Osteoblast (primary cell): ENCODE data around the gene NAPA. TPM values are rescaled to one million over a fixed set of nuclear protein-coding genes. Genes with fewer than 3 reads are reported as not detected.

Experiments
- DNase-seq: peaks from one replicate; pipeline ENCODE4 v3.0.0; 2011; ENCODE audit warnings: low spot score, mixed read lengths; ENCODE audit not compliant: insufficient read length; ENCODE audit errors: missing footprints
- H2AFZ ChIP-seq: 2 replicates; pipeline ENCODE4 v1.6.0; 2011; ENCODE audit warnings: mild to moderate bottlenecking, low read length
- H3K27ac ChIP-seq: 2 replicates; pipeline ENCODE4 v1.5.1; 2011; ENCODE audit warnings: mild to moderate bottlenecking, low read depth, low read length, moderate library complexity
- H3K27me3 ChIP-seq: 2 replicates; pipeline ENCODE4 v1.6.0; 2012; ENCODE audit warnings: mild to moderate bottlenecking, control low read depth, inconsistent platforms, low read length, moderate library complexity; ENCODE audit not compliant: insufficient read depth
- H3K36me3 ChIP-seq: 2 replicates; pipeline ENCODE4 v1.5.1; 2011; ENCODE audit warnings: mild to moderate bottlenecking, low read length, control low read depth, moderate library complexity; ENCODE audit not compliant: insufficient read depth
- H3K4me1 ChIP-seq: 2 replicates; pipeline ENCODE4 v1.5.1; 2011; ENCODE audit warnings: mild to moderate bottlenecking, low read length, control low read depth, moderate library complexity; ENCODE audit not compliant: insufficient read depth
- H3K4me2 ChIP-seq: 2 replicates; pipeline ENCODE4 v1.6.0; 2011; ENCODE audit warnings: mild to moderate bottlenecking, low read length; ENCODE audit not compliant: insufficient read depth
- H3K4me3 ChIP-seq: fragments of 200-600 bp; sonication (generic); 3 replicates; pipeline ENCODE4 v1.5.1; 2012; ENCODE audit warnings: mild to moderate bottlenecking, low read length, inconsistent platforms; ENCODE audit not compliant: insufficient read depth
- H3K79me2 ChIP-seq: 2 replicates; pipeline ENCODE4 v1.6.0; 2012; ENCODE audit warnings: mild to moderate bottlenecking, low read length, control low read depth, inconsistent platforms; ENCODE audit not compliant: insufficient read depth
- H3K9me3 ChIP-seq: 2 replicates; pipeline ENCODE4 v1.5.1; 2011; ENCODE audit warnings: low read depth, low read length, control low read depth
- H4K20me1 ChIP-seq: 2 replicates; pipeline ENCODE4 v1.6.0; 2012; ENCODE audit warnings: mild to moderate bottlenecking, low read length, control low read depth; ENCODE audit not compliant: insufficient read depth
- CTCF ChIP-seq: IDR thresholded peaks from 2 replicates; pipeline ENCODE4 v1.5.1; 2011; ENCODE audit warnings: mild to moderate bottlenecking, low read depth, low read length, moderate library complexity; ENCODE audit errors: extremely low read depth
- total RNA-seq: library from RNA; depleted of rRNA; stranded (reverse); fragments of >200 nt; gene quantifications from 2 replicates; pipeline ENCODE4 v1.2.3, GENCODE V29; 2012

Gene NAPA
- total RNA-seq, 1 donor = 95.9 TPM

GRCh38 chr19:47473336-47473735, 41.5 kb downstream of the NAPA start:
- peaks cover 33% of the 10 kb centered on the region for H3K27me3 ChIP-seq
- TF ChIP-seq CTCF = no peak
- H3K79me2 ChIP-seq = no peaks in the 10 kb centered on the region

GRCh38 chr19:47471733-47472457, 43.0 kb downstream of the NAPA start, which contains the start of gene SLC8A2:
SLC8A2 (minus strand) TSS chr19:47471893; CDS start chr19:47466403, 5,490 bp downstream.
- Histone ChIP-seq H4K20me1 (no peaks in the 10 kb centered on the region), H3K4me2 (no peak within 1 kb of the TSS), H2AFZ (no peak within 1 kb of the TSS), H3K9me3 (no peaks in the 10 kb centered on the region), H3K79me2 (no peaks in the 10 kb centered on the region), H3K36me3 (no peaks in the 10 kb centered on the region), H3K4me3 (no peak within 1 kb of the TSS), H3K27ac (no peak within 1 kb of the TSS), H3K27me3 (peaks cover 43% of the 10 kb centered on the region), H3K4me1 (peaks cover 4% of the 10 kb centered on the region)
- TF ChIP-seq CTCF = no peak
- DNase-seq = peak; percentile 96

More at GRCh38 chr19:47473336-47473735, 41.5 kb downstream of the NAPA start:
- Histone ChIP-seq H3K27ac (no peak overlapping the region), H3K9me3 (no peaks in the 10 kb centered on the region), H2AFZ (no peak overlapping the region), H4K20me1 (no peaks in the 10 kb centered on the region), H3K4me3 (no peak overlapping the region), H3K4me2 (no peak overlapping the region), H3K4me1 (peaks cover 4% of the 10 kb centered on the region), H3K36me3 (no peaks in the 10 kb centered on the region)
- DNase-seq = no peak

DNA sequence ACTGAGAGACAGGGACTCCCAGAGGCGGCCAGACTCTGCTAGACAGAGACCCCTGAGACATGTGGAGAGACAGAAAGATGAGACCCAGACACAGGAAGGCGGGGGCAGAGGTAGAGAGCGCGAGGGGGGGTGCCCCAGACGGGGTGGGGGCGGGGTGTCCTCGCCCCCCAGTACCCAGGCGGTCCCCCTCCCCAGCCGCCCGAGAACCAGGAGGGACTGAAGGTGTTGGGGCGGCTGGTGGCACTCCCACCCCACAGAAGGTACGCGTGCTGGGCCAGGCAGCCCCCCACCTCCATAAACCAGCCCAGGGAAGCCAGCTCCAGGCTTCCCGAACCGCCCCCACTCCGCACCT, 43.5 kb downstream of the NAPA start:
- Histone ChIP-seq H3K27me3 (peaks cover 43% of the 10 kb centered on the region), H3K4me2 (no peak overlapping the region)
- TF ChIP-seq CTCF = no peak

DNA sequence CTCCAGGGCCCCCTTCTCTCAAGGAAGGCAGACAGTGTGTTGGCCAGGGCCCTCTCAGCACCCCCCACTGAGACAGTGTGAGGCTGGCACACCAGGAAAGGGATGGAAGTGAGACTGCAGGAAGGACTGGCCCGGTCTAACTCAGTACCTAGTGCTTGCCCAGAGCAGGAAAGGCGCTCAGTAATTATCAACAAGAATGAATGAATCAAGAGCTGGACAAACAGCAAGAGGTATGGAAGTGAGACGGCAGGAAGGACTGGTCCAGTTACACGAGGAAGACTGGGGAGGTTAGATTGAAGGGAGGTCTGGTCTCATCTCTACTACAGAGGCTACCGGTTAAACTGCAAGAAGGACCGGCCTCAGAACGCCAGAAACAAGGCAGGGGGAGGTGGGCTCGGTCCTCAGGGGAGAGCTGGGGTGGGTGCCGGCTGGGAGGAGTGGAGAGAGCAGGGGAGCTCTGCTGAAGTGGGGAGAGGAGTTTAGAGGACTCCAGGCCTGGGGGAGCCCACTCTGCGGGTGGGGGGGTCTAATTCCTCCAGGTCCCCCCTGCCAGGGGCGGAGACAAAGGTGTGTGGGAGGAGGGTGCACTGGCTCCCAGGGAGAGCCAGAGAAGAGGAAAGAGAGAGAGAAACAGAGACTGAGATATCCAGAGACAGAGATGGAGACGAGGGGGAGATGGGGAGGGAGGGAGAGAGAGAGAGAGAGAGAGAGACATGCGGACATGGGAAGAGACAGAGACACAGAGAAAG, 44.2 kb downstream of the NAPA start:
- peaks cover 43% of the 10 kb centered on the region for H3K27me3 ChIP-seq
- H3K79me2 ChIP-seq = no peaks in the 10 kb centered on the region
- H4K20me1 ChIP-seq = no peaks in the 10 kb centered on the region
- no peak overlapping the region for H2AFZ ChIP-seq
- peaks cover 4% of the 10 kb centered on the region for H3K4me1 ChIP-seq
- H3K27ac ChIP-seq = no peak overlapping the region
- peak; percentile 76 for DNase-seq
- TF ChIP-seq CTCF = no peak
- H3K4me3 ChIP-seq = no peak overlapping the region
- H3K9me3 ChIP-seq = no peaks in the 10 kb centered on the region
- no peaks in the 10 kb centered on the region for H3K36me3 ChIP-seq
- no peak overlapping the region for H3K4me2 ChIP-seq

More for the DNA sequence above, 43.5 kb downstream of the NAPA start:
- H3K36me3 ChIP-seq = no peaks in the 10 kb centered on the region
- peaks cover 4% of the 10 kb centered on the region for H3K4me1 ChIP-seq
- H4K20me1 ChIP-seq = no peaks in the 10 kb centered on the region
- H3K4me3 ChIP-seq = no peak overlapping the region
- H2AFZ ChIP-seq = no peak overlapping the region
- H3K9me3 ChIP-seq = no peaks in the 10 kb centered on the region
- no peak overlapping the region for H3K27ac ChIP-seq
- no peak for DNase-seq
- no peaks in the 10 kb centered on the region for H3K79me2 ChIP-seq
